ENCODE measurements around the gene ZDHHC20. TPM values are rescaled to one million over a fixed set of nuclear protein-coding genes. Genes with fewer than 3 reads are reported as not detected.

ZDHHC20 gene
- total RNA-seq, 2 experiments from 2014 or later, result 39.6 to 60.1 TPM

DNA sequence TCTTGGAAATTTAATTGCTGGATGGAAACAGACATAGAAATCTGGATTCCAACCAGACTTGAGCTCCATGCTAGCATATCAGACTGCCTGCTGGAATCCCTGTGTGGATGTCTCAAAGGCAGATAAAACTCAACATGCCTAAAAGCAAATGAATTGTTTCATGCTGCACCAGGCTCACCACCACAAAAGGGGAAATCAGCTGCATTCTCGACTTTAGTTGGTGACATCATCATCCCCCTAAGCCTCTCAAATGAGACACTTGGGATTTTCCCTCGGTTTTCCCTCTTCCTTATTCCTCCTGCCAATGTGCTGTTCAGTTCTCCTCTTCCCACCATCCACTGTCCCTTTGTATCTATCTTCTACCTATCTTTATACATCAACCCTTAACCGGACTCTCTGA lies 134.3 kb downstream of the ZDHHC20 start:
- BruUV-seq (replicated peaks), result no TSS peak
- Histone ChIP-seq H2AFZ (ENCODE audit: low read length) (no peak overlapping the region), H3K9me2 (ENCODE audit: insufficient read depth, low read length) (no peaks in the 10 kb centered on the region), H3K9me3 (ENCODE audit: low read length) (no peaks in the 10 kb centered on the region), H3K4me1 (ENCODE audit: insufficient read depth, low read length, poor library complexity, severe bottlenecking) (no peaks in the 10 kb centered on the region), H3K4me3 (ENCODE audit: low read depth, low read length, poor library complexity, severe bottlenecking) (no peak overlapping the region), H3K27ac (ENCODE audit: low read depth, low read length, poor library complexity, severe bottlenecking) (no peak overlapping the region), H3K4me2 (ENCODE audit: low read length) (no peak overlapping the region), H3K36me3 (ENCODE audit: insufficient read depth, low read length) (no peaks in the 10 kb centered on the region), H4K20me1 (ENCODE audit: insufficient read depth, low read length) (no peaks in the 10 kb centered on the region), H3K79me2 (ENCODE audit: insufficient read depth, low read depth, low read length) (no peaks in the 10 kb centered on the region)
- intact Hi-C loops (cut with micrococcal nuclease; ENCODE audit: unreplicated experiment), result no loop called here
- TF ChIP-seq, protein P1, sequence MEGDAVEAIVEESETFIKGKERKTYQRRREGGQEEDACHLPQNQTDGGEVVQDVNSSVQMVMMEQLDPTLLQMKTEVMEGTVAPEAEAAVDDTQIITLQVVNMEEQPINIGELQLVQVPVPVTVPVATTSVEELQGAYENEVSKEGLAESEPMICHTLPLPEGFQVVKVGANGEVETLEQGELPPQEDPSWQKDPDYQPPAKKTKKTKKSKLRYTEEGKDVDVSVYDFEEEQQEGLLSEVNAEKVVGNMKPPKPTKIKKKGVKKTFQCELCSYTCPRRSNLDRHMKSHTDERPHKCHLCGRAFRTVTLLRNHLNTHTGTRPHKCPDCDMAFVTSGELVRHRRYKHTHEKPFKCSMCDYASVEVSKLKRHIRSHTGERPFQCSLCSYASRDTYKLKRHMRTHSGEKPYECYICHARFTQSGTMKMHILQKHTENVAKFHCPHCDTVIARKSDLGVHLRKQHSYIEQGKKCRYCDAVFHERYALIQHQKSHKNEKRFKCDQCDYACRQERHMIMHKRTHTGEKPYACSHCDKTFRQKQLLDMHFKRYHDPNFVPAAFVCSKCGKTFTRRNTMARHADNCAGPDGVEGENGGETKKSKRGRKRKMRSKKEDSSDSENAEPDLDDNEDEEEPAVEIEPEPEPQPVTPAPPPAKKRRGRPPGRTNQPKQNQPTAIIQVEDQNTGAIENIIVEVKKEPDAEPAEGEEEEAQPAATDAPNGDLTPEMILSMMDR (conservative IDR thresholded peaks at IDR 0.05; ENCODE audit: low read length), result no peak
- no peak for TF ChIP-seq EZH2phosphoT487 (IDR thresholded peaks at IDR 0.05; ENCODE audit: borderline replicate concordance, low read depth, low read length)
- POLR2A ChIA-PET, result no interaction called here
- CTCF ChIA-PET (ENCODE audit: unreplicated experiment), result no interaction called here
- DNase-seq (ENCODE audit: low spot score), result no peak

DNA sequence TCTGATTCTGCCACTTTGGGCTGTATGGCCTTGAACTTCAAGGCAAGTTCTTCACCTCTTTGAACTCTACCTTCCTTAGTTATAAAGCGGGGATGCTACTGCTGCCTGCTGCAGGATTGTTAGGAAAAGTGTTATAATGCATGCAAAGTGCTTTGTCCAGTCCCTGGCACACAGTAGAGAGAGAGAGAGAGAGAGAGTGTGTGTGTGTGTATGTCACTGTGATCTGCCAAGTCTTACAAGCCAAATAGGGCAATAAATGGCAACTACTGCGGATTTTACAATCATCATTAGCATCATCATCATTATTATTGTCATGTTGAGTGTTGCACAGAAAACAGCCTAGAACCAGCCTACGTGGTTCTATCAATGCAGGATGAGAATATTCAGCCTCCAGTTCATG lies 136.1 kb downstream of the ZDHHC20 start:
- Histone ChIP-seq H3K36me3 (ENCODE audit: insufficient read depth, low read length) (no peaks in the 10 kb centered on the region), H3K27ac (ENCODE audit: low read depth, low read length, poor library complexity, severe bottlenecking) (no peak overlapping the region), H2AFZ (ENCODE audit: low read length) (no peak overlapping the region), H3K4me3 (ENCODE audit: low read depth, low read length, poor library complexity, severe bottlenecking) (no peak overlapping the region), H3K9me3 (ENCODE audit: low read length) (no peaks in the 10 kb centered on the region), H3K4me1 (ENCODE audit: insufficient read depth, low read length, poor library complexity, severe bottlenecking) (no peaks in the 10 kb centered on the region), H3K79me2 (ENCODE audit: insufficient read depth, low read depth, low read length) (no peaks in the 10 kb centered on the region), H3K9me2 (ENCODE audit: insufficient read depth, low read length) (no peaks in the 10 kb centered on the region), H3K4me2 (ENCODE audit: low read length) (no peak overlapping the region), H4K20me1 (ENCODE audit: insufficient read depth, low read length) (no peaks in the 10 kb centered on the region)
- ChIA-PET CTCF (ENCODE audit: unreplicated experiment) (no interaction called here), POLR2A (no interaction called here)
- DNase-seq (ENCODE audit: low spot score), result no peak
- TF ChIP-seq, protein P1 (conservative IDR thresholded peaks at IDR 0.05; ENCODE audit: low read length), result no peak
- no peak for TF ChIP-seq EZH2phosphoT487 (IDR thresholded peaks at IDR 0.05; ENCODE audit: borderline replicate concordance, low read depth, low read length)
- intact Hi-C loops (cut with micrococcal nuclease; ENCODE audit: unreplicated experiment), result no loop called here
- no TSS peak for BruUV-seq (replicated peaks)

Small RNA genes lying within 50 kb of the gene (small RNA-seq; reads per million reads assigned to genes)
- gene RNA5SP25, result 4.0 reads per million, percentile 89 among the genes with 10 or more reads in this experiment

Other genes starting within 250 kb of the ZDHHC20 start
- 41.6 and 51.3 TPM in 2 replicates for gene MICU2, start 144.9 kb upstream of the ZDHHC20 start, total RNA-seq (2014; rRNA removed; shearing (Covaris generic))
- gene MICU2, start 144.9 kb upstream of the ZDHHC20 start, total RNA-seq (2022), result 37.5 and 40.8 TPM in 2 replicates
- gene FGF9, start 211.8 kb upstream of the ZDHHC20 start, total RNA-seq (2014; rRNA removed; shearing (Covaris generic)), result 2.2 and 4.7 TPM in 2 replicates
- gene FGF9, start 211.8 kb upstream of the ZDHHC20 start, total RNA-seq (2022), result 11.4 and 14.4 TPM in 2 replicates